Measurements from ENCODE around the gene TPRG1.

The TPRG1 gene

DNA sequence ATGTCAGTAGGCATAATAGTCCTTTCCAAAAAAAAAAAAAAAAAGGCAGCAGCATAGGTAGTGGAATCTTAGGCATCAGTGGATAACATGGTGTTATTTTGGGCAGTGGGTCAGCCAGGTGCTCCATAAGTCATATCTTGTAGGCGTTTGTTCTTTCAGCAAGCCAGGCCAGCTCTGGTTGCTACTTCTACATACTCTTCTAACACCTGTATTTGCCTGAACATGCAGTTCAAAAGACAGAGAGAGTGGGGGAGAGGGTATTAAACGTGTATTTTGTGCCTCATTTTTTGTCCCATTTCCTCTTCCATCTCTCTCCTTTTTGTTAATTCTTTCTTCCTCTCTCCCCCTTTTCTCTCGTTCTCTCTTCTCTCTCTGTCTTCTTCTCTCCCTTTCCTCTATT, 110.4 kb downstream of the TPRG1 start:
- DNase-seq (ENCODE audit: low spot score): no peak

DNA sequence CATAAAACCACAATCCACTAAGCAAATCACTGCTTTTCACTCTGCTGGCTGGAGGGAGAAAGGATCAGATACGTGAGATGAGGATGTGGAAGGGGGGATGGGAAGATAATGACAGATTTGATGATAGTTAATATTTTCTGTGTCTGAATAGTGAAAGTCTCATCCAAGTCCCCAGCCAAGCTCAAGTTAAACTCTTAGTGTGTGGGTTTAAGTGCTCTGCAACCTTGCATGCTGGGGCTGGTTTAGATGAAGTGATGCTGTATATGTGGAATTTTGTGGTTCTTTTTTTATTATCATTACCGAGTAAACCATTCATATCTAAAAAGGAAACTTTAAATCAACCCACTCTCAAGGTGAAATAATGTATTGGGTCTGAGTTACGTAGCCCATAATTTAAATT, 111.0 kb downstream of the TPRG1 start:
- DNase-seq (ENCODE audit: low spot score): no peak

DNA sequence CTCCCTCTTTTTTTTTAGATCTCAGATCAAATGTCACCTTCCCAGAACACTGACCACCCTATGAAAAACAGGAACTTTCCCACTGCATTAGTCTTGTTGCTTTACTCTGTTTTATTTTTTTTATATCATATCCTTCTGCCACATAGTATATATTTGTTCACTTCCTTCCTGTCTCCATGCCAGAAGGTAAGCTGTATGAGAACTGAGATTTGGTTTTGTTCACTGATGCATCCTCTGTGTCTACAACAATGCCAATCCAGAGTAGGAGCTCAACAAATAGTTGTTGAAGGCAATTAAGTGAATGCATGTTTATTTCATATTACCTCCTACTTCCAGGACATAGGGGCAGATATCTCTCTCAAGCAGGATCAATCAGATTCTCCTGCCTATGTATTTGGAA, 114.4 kb downstream of the TPRG1 start:
- DNase-seq (ENCODE audit: low spot score): no peak

DNA sequence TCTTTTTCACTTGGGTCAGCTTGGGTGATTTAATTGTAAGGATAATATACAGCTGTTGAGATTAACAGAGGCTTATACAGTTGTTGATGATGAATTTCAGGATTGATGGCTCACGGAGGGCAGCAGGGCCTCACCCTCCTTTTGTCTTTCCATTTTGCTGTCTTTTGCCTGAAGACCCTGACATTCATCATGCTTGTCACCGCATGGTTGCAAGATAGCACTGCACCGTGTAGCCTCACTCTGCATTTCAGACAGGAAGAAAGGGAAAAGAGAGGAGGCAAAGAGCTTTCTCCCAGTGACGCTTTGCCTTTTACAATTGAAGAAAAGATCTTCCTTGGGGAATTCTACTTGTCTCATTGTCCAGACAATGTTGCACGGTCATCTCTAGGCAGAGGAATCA, 115.1 kb downstream of the TPRG1 start:
- DNase-seq (ENCODE audit: low spot score): no peak

DNA sequence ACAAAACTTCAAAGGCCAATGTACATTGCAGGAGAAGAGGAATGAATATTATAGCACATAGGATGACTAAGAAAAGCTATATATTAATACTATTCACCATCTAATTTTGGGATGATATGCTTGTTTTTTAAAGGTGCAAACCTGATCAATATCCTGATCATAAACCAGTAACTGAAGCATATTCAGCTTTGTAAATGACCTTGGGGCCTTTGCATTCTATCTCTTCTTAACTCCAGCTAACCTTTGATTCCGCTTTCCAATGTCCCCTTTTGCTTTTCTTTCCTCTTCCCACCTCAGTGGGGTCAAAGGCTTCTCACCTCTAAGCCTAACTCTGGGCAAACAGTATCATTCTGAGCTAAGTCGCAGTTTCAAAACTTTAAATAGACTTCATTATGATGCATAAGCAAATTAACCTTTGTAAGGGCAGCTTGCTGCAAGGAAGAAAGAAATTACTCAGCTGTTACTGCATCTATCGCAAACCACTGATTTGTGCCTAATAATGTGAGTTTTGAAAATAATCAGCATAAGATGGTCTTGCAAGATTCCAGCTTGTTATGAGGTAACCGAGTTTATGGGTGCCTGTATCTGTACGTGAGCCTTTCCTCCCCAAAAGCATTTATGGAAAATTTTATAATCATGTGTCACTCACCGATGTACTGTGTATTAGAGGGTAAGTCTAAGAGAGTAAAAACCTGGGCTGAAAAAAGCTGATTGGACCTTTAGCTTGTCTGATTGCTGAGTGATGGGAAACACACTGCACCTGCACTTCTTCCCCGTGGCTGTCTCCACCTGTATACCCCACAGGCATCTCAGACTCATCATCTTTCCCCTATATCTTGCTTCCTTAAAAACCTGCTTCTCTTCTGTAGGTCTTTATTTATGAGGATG, 116.8 kb downstream of the TPRG1 start:
- no peak for DNase-seq (ENCODE audit: low spot score)

DNA sequence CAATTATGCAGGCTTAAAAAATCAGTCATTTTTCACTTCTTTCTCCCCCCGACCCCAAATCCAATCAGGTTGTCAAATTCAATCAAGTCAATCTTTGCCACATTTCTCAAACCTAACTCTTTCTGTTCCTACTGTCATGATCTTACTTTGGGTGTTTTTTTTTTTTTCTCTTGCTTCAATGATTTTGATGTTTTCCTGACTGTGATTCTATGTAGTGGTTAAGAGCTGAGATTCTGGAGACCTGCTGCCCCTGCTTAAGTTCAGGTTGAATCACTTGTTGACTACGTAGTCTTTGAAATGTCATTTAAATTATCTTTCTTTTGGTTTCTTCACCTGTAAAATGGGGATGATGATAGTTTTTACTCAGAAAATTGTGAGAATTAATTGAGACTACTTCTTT, 117.5 kb downstream of the TPRG1 start:
- no peak for DNase-seq (ENCODE audit: low spot score)

DNA sequence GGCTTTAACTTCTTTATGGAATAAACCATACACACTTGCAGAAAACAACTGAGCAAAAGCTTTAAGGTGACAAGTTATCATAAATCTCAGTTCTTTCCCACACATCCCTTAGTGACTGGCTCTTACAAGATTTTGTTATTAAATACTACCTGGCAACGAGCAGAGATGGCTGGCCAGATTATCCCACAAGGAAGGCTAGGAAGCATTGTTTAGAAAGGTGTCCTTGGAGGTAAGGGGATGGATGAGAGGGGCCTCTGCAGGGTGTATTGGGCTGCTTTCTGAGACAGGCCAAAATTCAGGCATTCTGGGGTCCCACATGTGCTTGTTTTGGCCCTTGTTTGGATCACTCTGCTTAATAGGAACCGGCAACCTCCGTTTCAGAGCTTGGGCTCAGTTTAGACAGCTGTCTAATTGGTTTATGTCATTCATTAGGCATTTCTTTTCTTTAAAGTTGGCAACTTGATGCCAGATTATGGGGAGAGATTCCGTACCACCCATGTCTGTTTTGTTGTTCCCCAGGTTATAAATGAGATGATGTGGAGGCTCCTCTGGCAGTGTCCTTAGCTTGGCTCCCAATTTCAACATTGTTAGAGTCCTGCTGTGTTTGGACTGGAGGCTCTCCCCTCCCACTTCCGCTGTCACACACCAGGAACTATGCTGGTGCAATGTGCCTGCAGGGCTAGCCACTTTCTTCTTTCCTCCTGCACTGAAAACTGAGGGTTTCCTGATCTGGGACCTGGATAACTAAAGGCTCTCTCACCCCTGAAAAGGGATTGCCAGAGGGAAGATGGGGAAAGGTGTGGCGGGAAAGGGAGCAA, 121.1 kb downstream of the TPRG1 start:
- DNase-seq (ENCODE audit: low spot score): no peak

DNA sequence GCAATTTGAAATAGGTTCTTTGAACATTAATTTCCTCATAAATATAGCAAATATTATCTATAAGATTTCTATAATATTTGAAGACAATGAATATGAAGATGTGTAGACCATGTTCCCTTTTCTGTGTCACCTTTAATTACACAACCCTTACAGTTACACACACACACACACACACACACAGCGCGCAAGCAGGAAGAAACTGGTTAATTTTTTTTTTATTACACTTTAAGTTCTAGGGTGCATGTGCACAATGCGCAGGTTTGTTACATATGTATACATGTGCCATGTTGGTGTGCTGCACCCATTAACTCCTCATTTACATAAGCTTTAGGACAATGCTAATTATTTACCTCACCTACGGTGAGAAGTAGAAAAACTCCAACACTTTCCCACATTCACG, 122.9 kb downstream of the TPRG1 start:
- DNase-seq (ENCODE audit: low spot score): no peak

DNA sequence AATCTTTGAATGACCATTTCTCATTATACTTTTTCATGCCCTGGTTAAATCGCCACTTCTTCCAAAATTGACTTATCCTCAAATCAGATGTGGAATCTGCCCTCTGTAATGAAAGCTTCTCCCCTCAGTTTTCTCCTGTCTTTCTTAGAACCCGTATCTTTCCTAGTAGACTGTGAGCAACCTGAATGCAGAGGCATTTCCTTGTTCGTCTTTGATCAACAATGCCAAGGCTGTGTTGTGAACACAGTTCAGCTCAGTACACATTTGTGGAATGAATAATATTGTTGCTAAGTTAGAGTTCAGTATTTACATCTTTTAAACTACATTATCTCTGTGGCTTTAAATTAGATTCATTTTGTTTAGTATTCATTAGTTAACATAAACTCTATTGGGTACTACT, 123.3 kb downstream of the TPRG1 start:
- DNase-seq (ENCODE audit: low spot score): no peak

DNA sequence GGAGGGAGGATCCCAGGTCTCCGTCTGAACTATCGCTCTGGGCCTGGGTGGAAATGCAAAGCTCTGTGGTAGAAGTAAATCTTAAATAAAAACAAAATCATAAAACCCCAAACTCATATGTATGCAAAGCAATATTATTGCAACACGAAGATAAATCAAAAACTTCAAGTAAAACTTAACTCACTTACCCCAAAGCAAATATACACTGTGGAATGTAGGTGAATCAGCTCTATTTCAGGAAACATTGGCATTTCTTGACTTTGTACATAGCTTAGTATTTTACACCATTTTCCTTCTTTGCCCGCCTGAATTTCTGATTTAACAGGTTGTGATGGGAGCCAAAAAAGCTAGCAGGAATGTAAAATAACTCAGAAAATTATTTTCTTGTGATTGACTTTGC, 126.2 kb downstream of the TPRG1 start:
- no peak for DNase-seq (ENCODE audit: low spot score)

DNA sequence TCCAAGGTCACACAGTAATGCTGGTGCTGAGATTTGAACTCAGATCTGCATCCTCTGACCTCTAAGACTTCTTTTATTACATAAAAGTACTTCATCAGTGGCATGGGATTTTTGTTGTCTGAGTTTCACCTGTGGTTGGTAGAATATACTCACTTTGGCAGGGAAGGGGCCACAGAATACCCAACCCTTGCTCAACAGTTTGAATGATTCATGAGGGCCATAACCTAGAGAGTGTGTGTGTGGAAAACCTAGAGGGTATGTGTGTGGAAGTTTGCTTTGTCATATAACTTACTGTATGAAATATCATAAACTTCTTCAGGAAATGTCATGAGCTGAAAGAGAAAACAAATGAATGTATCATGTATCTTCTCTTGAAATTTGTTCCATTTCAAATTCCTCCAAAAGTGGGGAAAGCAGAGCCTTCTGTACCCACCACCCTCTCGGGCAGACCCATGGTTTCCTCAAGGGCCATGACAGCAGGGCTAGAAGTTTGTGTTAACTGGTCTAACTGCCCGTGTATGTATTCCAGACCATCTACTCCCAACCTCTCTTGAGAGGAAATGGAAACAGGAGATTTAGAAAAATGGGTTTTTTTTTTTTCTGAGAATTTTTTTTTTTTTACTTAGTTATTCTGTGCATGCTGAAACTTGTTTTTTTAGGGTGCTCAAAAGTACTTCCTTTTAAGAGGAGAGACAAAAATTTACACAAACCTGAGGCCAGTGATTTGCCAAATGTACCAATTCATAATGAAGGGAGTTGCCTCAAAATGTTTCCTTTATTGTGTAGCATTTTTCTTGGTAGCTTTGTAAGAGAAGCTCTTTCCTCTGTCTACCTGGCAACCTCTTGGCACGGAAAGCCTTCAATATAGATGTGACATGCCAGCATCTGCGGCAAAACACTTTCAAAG, 127.0 kb downstream of the TPRG1 start:
- no peak for DNase-seq (ENCODE audit: low spot score)

DNA sequence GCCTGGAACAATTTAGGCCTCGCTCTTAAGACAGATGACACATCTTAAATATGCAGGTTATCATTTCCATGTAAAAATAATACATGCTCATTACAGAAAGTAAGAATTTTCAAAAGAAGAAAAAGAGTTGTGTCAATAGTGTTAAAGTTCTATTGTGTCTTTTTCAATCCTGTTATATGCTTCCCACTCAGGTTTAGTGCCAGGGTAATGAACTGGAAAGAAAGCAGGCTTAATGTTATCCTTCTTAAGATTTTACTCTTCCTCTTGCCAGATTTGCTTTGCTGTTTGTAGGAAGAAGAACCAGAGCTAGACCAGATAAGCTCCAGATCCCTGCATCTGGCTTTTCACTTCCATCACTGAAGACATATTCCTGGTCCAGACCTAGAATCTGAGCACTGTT, 128.6 kb downstream of the TPRG1 start:
- DNase-seq (ENCODE audit: low spot score): no peak

DNA sequence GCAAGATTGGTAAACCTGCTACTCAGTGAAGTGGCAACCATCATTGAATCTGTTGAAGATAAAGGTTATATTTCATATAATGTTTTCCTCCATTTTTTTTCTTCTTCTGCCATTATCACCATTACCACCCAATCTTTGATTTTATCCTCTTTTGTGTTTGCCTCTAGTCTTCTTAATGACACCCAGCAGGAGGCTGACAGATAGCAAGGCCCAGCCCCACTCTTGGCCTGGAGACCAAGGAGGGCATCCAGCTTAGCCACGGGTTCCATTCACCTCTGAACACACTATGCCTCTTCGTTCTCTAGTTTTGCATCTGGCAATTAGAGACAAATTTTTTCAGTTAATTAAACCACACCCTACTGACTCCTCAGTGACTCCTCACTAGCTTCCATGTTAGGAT, 129.7 kb downstream of the TPRG1 start:
- no peak for DNase-seq (ENCODE audit: low spot score)

DNA sequence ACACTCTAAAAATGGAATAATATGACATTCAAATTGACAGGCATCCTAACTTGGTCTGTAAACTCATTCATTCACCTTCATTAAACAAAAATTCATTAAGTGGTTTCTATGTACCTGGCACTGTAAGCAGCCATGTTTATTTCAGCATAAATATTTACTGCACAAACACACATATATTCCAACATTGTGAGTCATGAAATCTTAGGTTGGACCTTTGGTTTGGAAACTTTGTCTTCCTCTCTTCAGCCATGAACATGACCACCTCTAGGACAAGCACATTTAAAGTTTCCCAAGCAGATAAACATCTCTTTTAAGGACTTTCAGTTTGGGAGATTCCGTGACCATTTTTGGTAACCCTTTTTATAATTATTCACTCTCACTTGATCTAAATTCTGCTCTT, 131.8 kb downstream of the TPRG1 start:
- peak; percentile 36 for DNase-seq (ENCODE audit: low spot score)

DNA sequence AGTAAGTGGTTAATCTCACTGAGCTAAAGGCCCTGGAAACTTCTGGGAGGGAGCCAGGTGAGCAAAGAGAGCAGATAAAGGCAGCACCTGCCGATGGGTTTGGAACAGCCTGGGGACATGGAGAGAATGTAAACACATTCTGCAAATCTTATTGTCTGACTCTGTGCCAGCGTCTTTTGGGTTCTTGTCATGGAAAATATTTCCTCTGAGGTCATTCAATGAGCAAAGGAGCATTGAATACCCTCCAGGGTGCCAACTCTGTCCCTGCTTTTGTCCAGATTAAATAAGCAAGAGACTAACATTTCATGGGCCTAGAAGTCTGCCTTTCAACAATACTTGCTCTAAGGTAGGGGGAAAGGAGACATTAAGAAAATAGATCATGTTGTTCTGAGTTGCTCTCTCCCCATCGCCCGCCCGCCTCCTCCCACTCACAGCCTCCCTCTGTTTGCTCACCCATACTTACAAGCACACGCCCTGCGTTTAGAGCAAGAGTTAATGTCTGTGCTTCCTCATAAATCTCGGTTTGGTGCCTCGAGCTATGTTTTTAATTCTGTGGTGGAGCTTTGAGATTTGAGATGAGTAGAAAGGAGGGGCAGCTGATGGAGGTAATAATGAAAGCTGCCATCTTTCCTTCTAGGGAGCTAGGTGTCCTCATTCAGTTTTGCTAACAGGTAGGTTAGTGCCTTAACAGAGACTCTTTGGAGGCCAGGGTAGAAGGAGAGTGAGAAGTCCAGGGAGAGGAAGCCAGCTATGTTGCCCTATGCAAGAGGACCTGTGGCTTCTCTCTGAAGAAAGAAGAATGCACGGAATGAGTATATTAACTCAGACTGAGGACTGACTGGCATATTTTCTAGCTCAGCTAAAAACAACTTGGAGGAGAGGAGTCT, 132.9 kb downstream of the TPRG1 start:
- DNase-seq (ENCODE audit: low spot score): peak; percentile 86

DNA sequence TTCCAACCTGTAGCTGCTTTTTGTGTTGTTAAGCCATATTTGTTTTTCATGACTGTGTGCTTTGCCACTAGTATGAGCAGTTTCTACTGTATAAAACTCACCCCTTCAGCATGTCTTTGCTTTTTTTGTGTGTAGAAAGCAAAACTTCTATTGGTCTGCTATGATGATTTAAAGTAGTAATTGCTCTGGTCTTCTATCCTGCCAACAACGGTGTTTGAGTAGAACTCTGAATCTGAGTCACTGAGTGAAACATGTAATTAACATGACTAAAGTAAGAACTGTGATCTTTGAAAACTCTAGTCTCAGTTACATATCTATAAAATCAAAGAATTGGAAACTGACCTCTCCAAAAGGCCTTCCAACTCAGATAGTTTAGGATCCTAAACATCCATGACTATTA, 133.6 kb downstream of the TPRG1 start:
- DNase-seq (ENCODE audit: low spot score): no peak

DNA sequence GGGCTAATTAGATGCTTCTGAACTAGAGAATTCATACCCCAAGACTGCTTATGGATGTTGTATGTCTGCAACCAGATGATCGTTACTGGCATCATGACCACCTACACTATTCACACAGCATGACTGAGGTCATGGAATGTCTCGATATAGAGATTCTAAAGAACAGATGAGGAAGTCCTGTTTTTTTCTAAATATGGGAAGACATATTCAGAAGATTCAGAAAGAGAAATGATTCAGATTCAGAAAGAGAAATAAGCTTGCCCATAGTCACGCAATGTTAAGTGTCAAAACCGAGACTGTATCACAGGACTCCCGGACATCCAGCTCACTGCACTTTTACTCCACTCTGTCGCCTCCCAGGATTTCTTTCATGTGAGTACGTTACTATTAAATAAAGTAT, 136.2 kb downstream of the TPRG1 start:
- no peak for DNase-seq (ENCODE audit: low spot score)

DNA sequence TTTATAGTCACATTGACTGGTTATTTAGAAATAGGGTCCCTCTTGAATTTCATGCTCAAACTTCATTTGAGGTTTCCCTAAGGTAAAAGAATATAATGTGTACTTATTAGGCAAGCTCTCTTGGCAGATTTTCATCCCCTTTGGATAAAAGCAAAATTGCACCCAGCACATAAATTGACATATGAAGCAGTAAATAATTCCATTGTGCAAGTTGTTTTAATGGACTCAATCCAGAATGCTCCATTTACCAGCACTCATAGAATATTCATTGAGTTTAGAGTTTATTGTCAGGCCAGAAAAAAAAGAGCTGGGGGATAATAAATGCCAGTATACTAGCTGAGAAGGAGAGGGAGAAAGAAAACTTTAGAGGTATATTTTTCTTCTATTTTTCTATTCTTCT, 136.8 kb downstream of the TPRG1 start:
- no peak for DNase-seq (ENCODE audit: low spot score)

DNA sequence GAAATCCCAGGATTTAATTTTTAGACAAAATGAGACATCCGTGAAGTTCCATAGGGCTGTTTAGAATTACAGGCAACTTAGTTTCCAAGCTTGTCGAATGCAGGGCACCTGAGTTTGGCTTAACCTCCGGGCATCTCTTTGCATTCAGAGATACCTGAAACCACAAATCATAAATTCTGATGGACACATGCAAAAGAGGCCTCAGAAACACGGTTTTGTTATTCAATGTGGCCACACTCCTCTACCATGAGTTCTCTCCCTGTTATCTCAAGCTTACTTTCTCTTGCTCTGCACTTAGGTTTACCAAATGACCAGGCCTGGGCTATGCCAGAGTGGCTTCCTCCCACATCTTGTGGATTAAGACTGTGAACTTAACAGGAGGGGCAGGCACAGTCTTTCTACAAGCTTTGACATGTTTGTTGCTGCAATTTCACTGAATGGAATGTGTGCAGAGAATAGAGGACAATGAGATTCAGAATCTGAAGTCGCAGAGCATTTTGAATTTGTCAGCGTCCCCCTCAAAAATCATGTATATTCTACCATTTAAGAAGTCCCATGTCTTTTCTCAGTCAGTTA, 137.7 kb downstream of the TPRG1 start:
- DNase-seq (ENCODE audit: low spot score): no peak

DNA sequence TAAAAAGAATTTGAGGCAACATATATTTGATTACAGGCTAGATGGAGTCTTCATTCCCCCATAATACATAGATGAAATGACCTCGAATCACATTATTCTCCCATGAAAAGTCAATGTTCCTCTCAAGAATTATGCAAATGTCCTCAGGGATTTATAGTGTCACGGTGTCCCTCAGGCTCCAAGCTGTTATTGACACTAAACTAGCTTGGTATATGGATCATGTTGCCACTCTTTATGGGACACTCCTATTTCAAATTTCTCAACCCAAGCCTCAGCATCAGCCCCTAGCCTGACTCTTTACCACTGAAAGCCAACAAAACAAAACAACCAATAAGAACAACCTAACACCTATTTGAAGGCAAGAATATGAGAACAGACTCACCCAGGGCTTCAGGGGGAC, 139.8 kb downstream of the TPRG1 start:
- no peak for DNase-seq (ENCODE audit: low spot score)

DNA sequence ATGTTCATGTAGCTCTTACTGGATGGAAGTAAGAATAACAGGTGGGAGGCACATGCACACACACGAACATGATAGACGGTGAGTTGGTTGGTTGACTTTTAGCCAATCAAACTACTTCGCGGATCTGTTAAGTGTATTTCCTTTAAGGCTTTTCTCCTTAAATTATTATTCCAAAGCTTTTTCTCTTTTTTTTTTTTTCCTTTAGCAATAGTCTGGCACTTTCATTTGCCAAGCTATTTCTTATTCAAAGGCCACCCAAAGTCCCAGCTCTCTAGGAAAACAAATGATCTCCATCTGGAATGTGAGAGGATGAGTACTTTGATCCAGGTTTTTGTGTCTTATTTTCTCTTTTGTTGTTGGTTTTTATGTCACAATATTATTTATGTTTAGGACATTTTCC, 141.1 kb downstream of the TPRG1 start:
- no peak for DNase-seq (ENCODE audit: low spot score)

All from LoVo (cell line).